Neural cell (in vitro differentiated cells): Measurements from ENCODE around the gene SLC4A3.

ENCODE experiments used
- CTCF ChIP-seq: fragments of 450-650 bp; IDR thresholded peaks from 2 replicates; pipeline ENCODE4 v1.5.1; 2014; ENCODE audit warnings: antibody characterized with exemption, mild to moderate bottlenecking, moderate library complexity; ENCODE audit not compliant: poor library complexity, severe bottlenecking
- EP300 ChIP-seq: fragments of 450-650 bp; conservative IDR thresholded peaks from 2 replicates; pipeline ENCODE4 v1.6.1; 2014; ENCODE audit warnings: antibody characterized with exemption, mild to moderate bottlenecking, moderate library complexity; ENCODE audit not compliant: poor library complexity, severe bottlenecking
- POLR2AphosphoS5 ChIP-seq: IDR thresholded peaks from 2 replicates; pipeline ENCODE4 v1.6.1; 2012
- SMC3 ChIP-seq: fragments of 450-650 bp; conservative IDR thresholded peaks from 2 replicates; pipeline ENCODE4 v1.6.1; 2014; ENCODE audit warnings: antibody characterized with exemption, mild to moderate bottlenecking, moderate library complexity; ENCODE audit not compliant: poor library complexity

GRCh38 chr2:219618733-219619122, 8.7 kb upstream of the SLC4A3 start:
- TF ChIP-seq CTCF (no peak), SMC3 (no peak), EP300 (no peak), POLR2AphosphoS5 (no peak)
